ENCODE data around the gene HSPA12B.

Gene HSPA12B

GRCh38 chr20:3751675-3752385 lies 19.3 kb downstream of the HSPA12B start:
- ChIA-PET POLR2A (interaction anchor here (1.1 to 1.9 kb wide), 2 partner anchors 16 to 17 kb away, joined by 4 to 6 read pairs; partner anchors contain the start of gene ADISSP), CTCF (interaction anchor here (0.8 to 0.9 kb wide), 2 partner anchors 16 to 103 kb away, joined by 3 read pairs; partner anchors contain the start of gene ADISSP)
- TF ChIP-seq L3MBTL2 (conservative IDR thresholded peaks at IDR 0.05) (no peak), ARNT (IDR thresholded peaks at IDR 0.05) (no peak), CTBP1 (IDR thresholded peaks at IDR 0.05; ENCODE audit: borderline replicate concordance) (no peak), SP1 (IDR thresholded peaks at IDR 0.05) (no peak), HDGF (IDR thresholded peaks at IDR 0.05; ENCODE audit: borderline replicate concordance) (no peak), FOXA1 (IDR thresholded peaks at IDR 0.05) (no peak), TARDBP (IDR thresholded peaks at IDR 0.05) (no peak), ZNF384 (IDR thresholded peaks at IDR 0.05) (no peak)
- DNase-seq (ENCODE audit: extremely low spot score): no peak

GRCh38 chr20:3752386-3752759 lies 19.9 kb downstream of the HSPA12B start:
- ChIA-PET POLR2A (interaction anchor here (1.9 kb wide), 1 partner anchor 16 kb away, joined by 6 read pairs; the partner anchor contains the start of gene ADISSP), CTCF (interaction anchor here (0.7 to 1.0 kb wide), 3 partner anchors 11 to 36 kb away, joined by 3 to 4 read pairs (median 4); no protein-coding TSS in a partner anchor)
- TF ChIP-seq FOXA1 (IDR thresholded peaks at IDR 0.05) (no peak), BHLHE40 (IDR thresholded peaks at IDR 0.05; ENCODE audit: borderline replicate concordance) (no peak), TARDBP (IDR thresholded peaks at IDR 0.05) (no peak), PKNOX1 (IDR thresholded peaks at IDR 0.05) (no peak), FOXM1 (IDR thresholded peaks at IDR 0.05; ENCODE audit: borderline replicate concordance) (no peak), CTBP1 (IDR thresholded peaks at IDR 0.05; ENCODE audit: borderline replicate concordance) (no peak), L3MBTL2 (conservative IDR thresholded peaks at IDR 0.05) (no peak), NFRKB (IDR thresholded peaks at IDR 0.05) (no peak)
- DNase-seq (ENCODE audit: extremely low spot score): no peak

DNA sequence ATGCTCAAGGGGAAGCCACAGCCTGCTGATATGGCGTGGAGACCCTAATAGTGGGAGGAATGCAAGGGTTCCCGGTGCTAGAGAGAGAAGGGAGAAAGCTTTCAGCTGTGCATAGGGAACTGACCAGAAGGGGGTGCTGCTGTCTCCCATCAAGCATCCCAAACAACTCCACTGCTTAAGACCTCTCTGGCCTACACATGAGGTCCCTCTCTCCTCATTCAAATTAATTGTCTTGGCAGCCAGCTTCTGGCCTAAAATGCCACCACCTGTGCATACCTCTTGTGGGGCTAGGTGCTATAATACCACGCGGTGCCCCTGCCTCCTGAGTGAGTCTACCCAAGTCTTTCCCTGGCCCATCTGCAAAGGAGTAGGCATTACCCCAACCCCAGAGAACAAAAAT lies 20.6 kb downstream of the HSPA12B start:
- DNase-seq (ENCODE audit: extremely low spot score): peak; percentile 69
- POLR2A ChIA-PET: interaction anchor here (1.9 kb wide), 1 partner anchor 15 kb away, joined by 6 read pairs; the partner anchor contains the start of gene ADISSP

GRCh38 chr20:3753501-3754275 lies 21.2 kb downstream of the HSPA12B start:
- ChIA-PET POLR2A (interaction anchor here (1.9 kb wide), 1 partner anchor 14 kb away, joined by 6 read pairs; the partner anchor contains the start of gene ADISSP), CTCF (interaction anchor here (1.0 kb wide), 1 partner anchor 15 kb away, joined by 4 read pairs; no protein-coding TSS in a partner anchor)
- no peak for DNase-seq (ENCODE audit: extremely low spot score)
- TF ChIP-seq ZNF384 (IDR thresholded peaks at IDR 0.05): no peak
- no peak for TF ChIP-seq ELF4 (IDR thresholded peaks at IDR 0.05)
- no peak for TF ChIP-seq BHLHE40 (IDR thresholded peaks at IDR 0.05; ENCODE audit: borderline replicate concordance)
- no peak for TF ChIP-seq TARDBP (IDR thresholded peaks at IDR 0.05)
- TF ChIP-seq NFRKB (IDR thresholded peaks at IDR 0.05): no peak
- TF ChIP-seq SP1 (IDR thresholded peaks at IDR 0.05): no peak
- TF ChIP-seq HDGF (IDR thresholded peaks at IDR 0.05; ENCODE audit: borderline replicate concordance): no peak
- no peak for TF ChIP-seq LEF1 (IDR thresholded peaks at IDR 0.05; ENCODE audit: borderline replicate concordance)
- TF ChIP-seq FOXK2 (IDR thresholded peaks at IDR 0.05): no peak
- TF ChIP-seq SUZ12 (IDR thresholded peaks at IDR 0.05): no peak
- TF ChIP-seq PKNOX1 (IDR thresholded peaks at IDR 0.05): no peak
- TF ChIP-seq L3MBTL2 (conservative IDR thresholded peaks at IDR 0.05): no peak
- no peak for TF ChIP-seq FOXM1 (IDR thresholded peaks at IDR 0.05; ENCODE audit: borderline replicate concordance)
- TF ChIP-seq FOXA1 (IDR thresholded peaks at IDR 0.05): no peak
- TF ChIP-seq ARNT (IDR thresholded peaks at IDR 0.05): no peak
- no peak for TF ChIP-seq CTBP1 (IDR thresholded peaks at IDR 0.05; ENCODE audit: borderline replicate concordance)

More for the DNA sequence above, 20.6 kb downstream of the HSPA12B start:
- CTCF ChIA-PET: interaction anchor here (0.7 to 1.0 kb wide), 3 partner anchors 12 to 37 kb away, joined by 3 to 4 read pairs (median 4); no protein-coding TSS in a partner anchor
- TF ChIP-seq CTBP1 (IDR thresholded peaks at IDR 0.05; ENCODE audit: borderline replicate concordance) (no peak), FOXK2 (IDR thresholded peaks at IDR 0.05) (no peak), ZNF384 (IDR thresholded peaks at IDR 0.05) (no peak), FOXM1 (IDR thresholded peaks at IDR 0.05; ENCODE audit: borderline replicate concordance) (no peak)

- TF ChIP-seq HDGF (IDR thresholded peaks at IDR 0.05; ENCODE audit: borderline replicate concordance): no peak
- TF ChIP-seq NFRKB (IDR thresholded peaks at IDR 0.05): no peak
- TF ChIP-seq ARNT (IDR thresholded peaks at IDR 0.05): no peak
- no peak for TF ChIP-seq CTBP1 (IDR thresholded peaks at IDR 0.05; ENCODE audit: borderline replicate concordance)
- TF ChIP-seq FOXK2 (IDR thresholded peaks at IDR 0.05): no peak
- TF ChIP-seq SP1 (IDR thresholded peaks at IDR 0.05): no peak
- no peak for TF ChIP-seq PKNOX1 (IDR thresholded peaks at IDR 0.05)
- no peak for TF ChIP-seq LEF1 (IDR thresholded peaks at IDR 0.05; ENCODE audit: borderline replicate concordance)
- no peak for TF ChIP-seq ELF4 (IDR thresholded peaks at IDR 0.05)
- no peak for TF ChIP-seq TARDBP (IDR thresholded peaks at IDR 0.05)
- no peak for TF ChIP-seq FOXM1 (IDR thresholded peaks at IDR 0.05; ENCODE audit: borderline replicate concordance)
- no peak for TF ChIP-seq FOXA1 (IDR thresholded peaks at IDR 0.05)
- no peak for TF ChIP-seq L3MBTL2 (conservative IDR thresholded peaks at IDR 0.05)
- no peak for TF ChIP-seq BHLHE40 (IDR thresholded peaks at IDR 0.05; ENCODE audit: borderline replicate concordance)
- TF ChIP-seq ZNF384 (IDR thresholded peaks at IDR 0.05): no peak
- TF ChIP-seq SUZ12 (IDR thresholded peaks at IDR 0.05): no peak
- DNase-seq (ENCODE audit: extremely low spot score): no peak
- POLR2A ChIA-PET: interaction anchor here (1.5 to 1.8 kb wide), 2 partner anchors 12 to 13 kb away, joined by 4 to 8 read pairs; partner anchors contain the start of gene ADISSP
- CTCF ChIA-PET: no interaction called here
These were observed 21.8 kb downstream of the HSPA12B start for GRCh38 chr20:3754276-3754630.
